M059J (cell line): ENCODE results near the gene GTF3C5. TPM values are rescaled to one million over a fixed set of nuclear protein-coding genes. Genes with fewer than 3 reads are reported as not detected.
"Not testable (repeated sequence)": the region's sequence is repeated elsewhere in the genome, so short reads cannot be mapped to it uniquely, and the experiment has no call there.

Experiments used
- DNase-seq: peaks from one replicate; pipeline ENCODE4 v3.0.0-alpha.2; 2012; ENCODE audit warnings: low read depth
- total RNA-seq: library from RNA; depleted of rRNA; stranded (reverse); fragments of >200 nt; shearing (Covaris generic); gene quantifications from 2 replicates; pipeline ENCODE4 v1.2.3, GENCODE V29; 2014

Gene GTF3C5
- total RNA-seq, 1 experiment from 2014 or later, result 81.1 TPM

- no peak for DNase-seq
These were observed 25.1 kb downstream of the GTF3C5 start for GRCh38 chr9:133055788-133056420.

GRCh38 chr9:133056533-133056932, 25.7 kb downstream of the GTF3C5 start:
- DNase-seq, result no peak

- no peak for DNase-seq
These were observed 26.2 kb downstream of the GTF3C5 start for GRCh38 chr9:133057006-133057405.

- no peak for DNase-seq
These were observed 26.8 kb downstream of the GTF3C5 start for GRCh38 chr9:133057553-133057952.

- no peak for DNase-seq
These were observed 27.3 kb downstream of the GTF3C5 start for GRCh38 chr9:133058071-133058470.

- no peak for DNase-seq
These were observed 27.9 kb downstream of the GTF3C5 start for GRCh38 chr9:133058550-133059320.

- DNase-seq, result no peak
These were observed 28.8 kb downstream of the GTF3C5 start for GRCh38 chr9:133059623-133060022.

GRCh38 chr9:133060417-133060841, 29.6 kb downstream of the GTF3C5 start:
- no peak for DNase-seq

- not testable (repeated sequence) for DNase-seq
These were observed 30.4 kb downstream of the GTF3C5 start for GRCh38 chr9:133061019-133061763.

- DNase-seq, result not testable (repeated sequence)
These were observed 31.0 kb downstream of the GTF3C5 start, which contains the start of gene CEL for GRCh38 chr9:133061764-133062145. Gene CEL (plus strand): TSS chr9:133061981. CDS start chr9:133062003, 22 bp downstream.

- not testable (repeated sequence) for DNase-seq
These were observed 31.8 kb downstream of the GTF3C5 start for GRCh38 chr9:133062569-133062968.

GRCh38 chr9:133063159-133063499, 32.3 kb downstream of the GTF3C5 start:
- DNase-seq, result no peak

- DNase-seq, result no peak
These were observed 32.9 kb downstream of the GTF3C5 start for GRCh38 chr9:133063500-133064231.

GRCh38 chr9:133064241-133065069, 33.7 kb downstream of the GTF3C5 start:
- no peak for DNase-seq

- no peak for DNase-seq
These were observed 34.2 kb downstream of the GTF3C5 start for GRCh38 chr9:133065070-133065388.

- no peak for DNase-seq
These were observed 35.6 kb downstream of the GTF3C5 start for GRCh38 chr9:133066181-133066983.

GRCh38 chr9:133067006-133067405, 36.2 kb downstream of the GTF3C5 start:
- no peak for DNase-seq

- DNase-seq, result no peak
These were observed 37.0 kb downstream of the GTF3C5 start for GRCh38 chr9:133067813-133068212.

- not testable (repeated sequence) for DNase-seq
These were observed 37.6 kb downstream of the GTF3C5 start for GRCh38 chr9:133068431-133068830.

GRCh38 chr9:133070500-133070961, 39.7 kb downstream of the GTF3C5 start:
- DNase-seq, result not testable (repeated sequence)
